SH-SY5Y (cell line): ENCODE results near the gene FAM161A.

Experiments used
- GATA2 ChIP-seq: IDR thresholded peaks from 2 replicates; pipeline ENCODE4 v1.6.1; 2011; ENCODE audit warnings: mild to moderate bottlenecking, low read depth, low read length
- GATA3 ChIP-seq: IDR thresholded peaks from 2 replicates; pipeline ENCODE4 v1.6.1; 2011; ENCODE audit warnings: low read depth, mild to moderate bottlenecking, low read length, moderate library complexity

DNA sequence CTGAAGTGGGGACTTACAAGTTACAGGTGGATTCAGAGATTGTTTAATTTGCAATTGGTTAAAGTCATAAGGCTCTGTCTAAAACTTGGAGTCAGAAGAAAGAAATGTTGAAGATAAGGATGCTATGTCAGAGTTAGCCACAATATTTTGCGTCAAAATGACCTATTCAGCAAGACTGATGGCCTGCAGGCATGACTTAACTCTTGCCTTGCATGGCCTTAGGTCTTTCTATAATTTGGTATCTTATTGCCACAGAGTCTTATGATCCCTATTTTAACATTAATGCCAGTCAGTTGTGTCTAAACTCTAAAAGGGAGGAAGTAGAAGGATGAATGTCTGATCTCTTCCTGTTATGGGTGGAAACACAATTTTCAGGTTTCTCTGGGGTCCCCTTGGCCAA, 46.4 kb upstream of the FAM161A start:
- TF ChIP-seq GATA2 (no peak), GATA3 (no peak)
